Measurements from ENCODE around the gene TMED7. TPM values are rescaled to one million over a fixed set of nuclear protein-coding genes. Genes with fewer than 3 reads are reported as not detected.
"Not testable (repeated sequence)": the region's sequence is repeated elsewhere in the genome, so short reads cannot be mapped to it uniquely, and the experiment has no call there.

The TMED7 gene
- total RNA-seq = 10 to 100 TPM; 39.2 to 45.7 TPM

GRCh38 chr5:115625579-115626444 is at the start of gene TMED7:
TMED7 (minus strand) TSS chr5:115626036; CDS start chr5:115625792, 244 bp downstream.
- POLR2A ChIA-PET = no interaction called here
- Mint-ChIP-seq H3K27me3 (peaks cover 3% of the 10 kb centered on the region), H3K4me3 (no peak within 1 kb of the TSS), H3K27ac (no peak within 1 kb of the TSS), H3K36me3 (ENCODE audit: low read depth) (peaks cover 7% of the 10 kb centered on the region), H3K4me1 (peaks cover 28% of the 10 kb centered on the region), H3K9me3 (no peaks in the 10 kb centered on the region)
- DNase-seq = peak; percentile 99
- CTCF ChIA-PET = interaction anchor here (0.7 to 3.2 kb wide), 3 partner anchors 9 to 214 kb away, joined by 3 to 13 read pairs (median 13); no protein-coding TSS in a partner anchor

GRCh38 chr5:115674782-115675181 is 48.9 kb upstream of the TMED7 start:
- H3K4me1 Mint-ChIP-seq; H3K27ac Mint-ChIP-seq; DNase-seq; POLR2A ChIA-PET; CTCF ChIA-PET; H3K4me3 Mint-ChIP-seq; H3K9me3 Mint-ChIP-seq; H3K36me3 Mint-ChIP-seq (ENCODE audit: low read depth): not testable (repeated sequence)
- H3K27me3 Mint-ChIP-seq = peaks cover 23% of the 10 kb centered on the region

DNA sequence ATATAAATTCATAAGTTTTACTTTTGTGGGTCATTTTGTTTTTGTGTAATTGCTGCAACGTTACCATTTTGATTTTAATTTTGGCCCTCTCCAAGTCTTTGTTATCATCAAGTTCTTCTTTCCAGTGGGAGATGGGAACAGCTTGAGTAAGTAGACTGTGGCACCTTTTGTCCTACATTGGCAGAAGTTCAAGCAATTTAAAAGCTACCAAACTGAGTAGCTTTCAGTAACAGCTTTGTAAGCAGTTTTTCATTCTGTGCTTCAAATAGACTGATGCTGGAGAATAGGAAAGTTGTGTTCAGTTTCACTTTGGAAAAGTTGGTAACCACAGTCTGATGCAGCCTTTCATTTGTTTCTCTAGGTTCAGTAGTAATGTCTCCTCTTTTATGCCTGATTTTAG is 47.8 kb upstream of the TMED7 start:
- POLR2A ChIA-PET = no interaction called here
- H3K36me3 Mint-ChIP-seq (ENCODE audit: low read depth) = no peaks in the 10 kb centered on the region
- DNase-seq = no peak
- no peak overlapping the region for H3K4me3 Mint-ChIP-seq
- H3K27me3 Mint-ChIP-seq = peaks cover 30% of the 10 kb centered on the region
- H3K9me3 Mint-ChIP-seq = peaks cover 2% of the 10 kb centered on the region
- no peaks in the 10 kb centered on the region for H3K4me1 Mint-ChIP-seq
- CTCF ChIA-PET = no interaction called here
- H3K27ac Mint-ChIP-seq = no peak overlapping the region

- H3K27ac Mint-ChIP-seq = no peak overlapping the region
- ChIA-PET CTCF (no interaction called here), POLR2A (no interaction called here)
- H3K27me3 Mint-ChIP-seq = peaks cover 38% of the 10 kb centered on the region
- H3K9me3 Mint-ChIP-seq = peaks cover 6% of the 10 kb centered on the region
- H3K4me1 Mint-ChIP-seq = no peaks in the 10 kb centered on the region
- DNase-seq = no peak
- no peak overlapping the region for H3K4me3 Mint-ChIP-seq
- no peaks in the 10 kb centered on the region for H3K36me3 Mint-ChIP-seq (ENCODE audit: low read depth)
Observed at GRCh38 chr5:115671939-115672338, 46.1 kb upstream of the TMED7 start.

DNA sequence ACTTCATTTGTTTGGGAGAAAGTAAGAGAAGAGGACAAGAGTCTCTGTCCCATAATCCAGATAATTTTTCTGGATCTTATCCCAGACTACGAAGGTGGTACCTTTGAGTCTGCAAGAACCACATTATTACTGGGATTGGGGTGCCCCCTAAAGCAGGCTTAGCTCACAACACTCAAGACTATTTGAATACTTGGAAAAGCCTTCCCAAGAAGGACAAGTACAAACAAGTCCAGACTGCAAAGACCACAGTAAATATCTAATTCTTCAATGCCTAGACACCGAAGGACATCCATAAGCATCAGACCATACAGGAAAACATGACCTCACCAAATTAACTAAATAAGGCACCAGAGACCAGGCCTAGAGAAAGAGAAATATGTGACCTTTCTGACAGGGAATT is 40.2 kb upstream of the TMED7 start:
- POLR2A ChIA-PET = no interaction called here
- Mint-ChIP-seq H3K27me3 (peaks cover 39% of the 10 kb centered on the region), H3K4me3 (no peak overlapping the region), H3K4me1 (no peaks in the 10 kb centered on the region), H3K36me3 (ENCODE audit: low read depth) (no peaks in the 10 kb centered on the region), H3K27ac (no peak overlapping the region), H3K9me3 (peaks cover 6% of the 10 kb centered on the region)
- CTCF ChIA-PET = no interaction called here
- no peak for DNase-seq

GRCh38 chr5:115661563-115661962 is 35.7 kb upstream of the TMED7 start:
- Mint-ChIP-seq H3K27me3 (peaks cover 43% of the 10 kb centered on the region), H3K4me1 (no peaks in the 10 kb centered on the region), H3K9me3 (no peaks in the 10 kb centered on the region), H3K27ac (no peak overlapping the region), H3K36me3 (ENCODE audit: low read depth) (no peaks in the 10 kb centered on the region), H3K4me3 (no peak overlapping the region)
- ChIA-PET CTCF (no interaction called here), POLR2A (no interaction called here)
- no peak for DNase-seq

GRCh38 chr5:115661101-115661500 is 35.3 kb upstream of the TMED7 start:
- H3K27me3 Mint-ChIP-seq = peaks cover 43% of the 10 kb centered on the region
- CTCF ChIA-PET = no interaction called here
- H3K4me1 Mint-ChIP-seq = no peaks in the 10 kb centered on the region

GRCh38 chr5:115657881-115658233 is 32.0 kb upstream of the TMED7 start:
- Mint-ChIP-seq H3K36me3 (ENCODE audit: low read depth) (no peaks in the 10 kb centered on the region), H3K27me3 (peaks cover 44% of the 10 kb centered on the region), H3K9me3 (no peaks in the 10 kb centered on the region), H3K27ac (no peak overlapping the region), H3K4me3 (no peak overlapping the region), H3K4me1 (no peaks in the 10 kb centered on the region)
- no peak for DNase-seq
- ChIA-PET CTCF (no interaction called here), POLR2A (no interaction called here)

More at GRCh38 chr5:115661101-115661500, 35.3 kb upstream of the TMED7 start:
- Mint-ChIP-seq H3K4me3 (no peak overlapping the region), H3K9me3 (no peaks in the 10 kb centered on the region), H3K27ac (no peak overlapping the region), H3K36me3 (ENCODE audit: low read depth) (no peaks in the 10 kb centered on the region)
- DNase-seq = no peak
- POLR2A ChIA-PET = no interaction called here

- Mint-ChIP-seq H3K27ac (no peak overlapping the region), H3K36me3 (ENCODE audit: low read depth) (no peaks in the 10 kb centered on the region), H3K4me3 (no peak overlapping the region), H3K9me3 (no peaks in the 10 kb centered on the region), H3K27me3 (peaks cover 43% of the 10 kb centered on the region), H3K4me1 (no peaks in the 10 kb centered on the region)
- ChIA-PET CTCF (no interaction called here), POLR2A (no interaction called here)
- no peak for DNase-seq
Observed at GRCh38 chr5:115657125-115657880, 31.5 kb upstream of the TMED7 start.

- DNase-seq = no peak
- CTCF ChIA-PET = no interaction called here
- H3K27me3 Mint-ChIP-seq = peaks cover 39% of the 10 kb centered on the region
- H3K9me3 Mint-ChIP-seq = no peaks in the 10 kb centered on the region
- no peaks in the 10 kb centered on the region for H3K36me3 Mint-ChIP-seq (ENCODE audit: low read depth)
- no peaks in the 10 kb centered on the region for H3K4me1 Mint-ChIP-seq
- H3K27ac Mint-ChIP-seq = no peak overlapping the region
- POLR2A ChIA-PET = no interaction called here
- no peak overlapping the region for H3K4me3 Mint-ChIP-seq
Observed at GRCh38 chr5:115656404-115656803, 30.6 kb upstream of the TMED7 start.

DNA sequence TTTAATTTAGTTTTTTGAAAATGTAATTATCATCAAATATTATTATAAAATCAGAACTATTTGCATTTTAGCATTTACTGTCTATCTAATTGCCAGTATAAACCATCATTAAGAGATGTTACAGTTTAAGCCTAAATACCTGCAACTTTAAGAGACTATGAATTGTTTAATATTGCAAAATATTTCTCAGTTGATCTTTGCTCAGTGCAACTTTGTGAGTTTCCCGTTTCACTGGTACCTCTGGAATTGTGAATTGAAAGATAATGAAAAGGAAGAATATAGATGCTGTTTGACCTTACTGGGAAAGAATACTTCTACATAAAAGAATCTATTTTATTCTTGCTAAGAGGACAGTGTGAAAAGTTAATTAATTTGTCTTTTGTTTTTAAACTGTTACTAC is 30.2 kb upstream of the TMED7 start:
- H3K4me1 Mint-ChIP-seq = no peaks in the 10 kb centered on the region
- H3K4me3 Mint-ChIP-seq = no peak overlapping the region
- ChIA-PET POLR2A (no interaction called here), CTCF (no interaction called here)
- H3K27ac Mint-ChIP-seq = no peak overlapping the region
- peaks cover 36% of the 10 kb centered on the region for H3K27me3 Mint-ChIP-seq
- H3K36me3 Mint-ChIP-seq (ENCODE audit: low read depth) = no peaks in the 10 kb centered on the region
- no peaks in the 10 kb centered on the region for H3K9me3 Mint-ChIP-seq
- no peak for DNase-seq

GRCh38 chr5:115649541-115649940 is 23.7 kb upstream of the TMED7 start:
- no peak overlapping the region for H3K4me3 Mint-ChIP-seq
- CTCF ChIA-PET = no interaction called here
- H3K27ac Mint-ChIP-seq = no peak overlapping the region
- peaks cover 28% of the 10 kb centered on the region for H3K27me3 Mint-ChIP-seq
- DNase-seq = no peak
- no peaks in the 10 kb centered on the region for H3K4me1 Mint-ChIP-seq
- POLR2A ChIA-PET = no interaction called here
- no peaks in the 10 kb centered on the region for H3K9me3 Mint-ChIP-seq
- H3K36me3 Mint-ChIP-seq (ENCODE audit: low read depth) = no peaks in the 10 kb centered on the region

DNA sequence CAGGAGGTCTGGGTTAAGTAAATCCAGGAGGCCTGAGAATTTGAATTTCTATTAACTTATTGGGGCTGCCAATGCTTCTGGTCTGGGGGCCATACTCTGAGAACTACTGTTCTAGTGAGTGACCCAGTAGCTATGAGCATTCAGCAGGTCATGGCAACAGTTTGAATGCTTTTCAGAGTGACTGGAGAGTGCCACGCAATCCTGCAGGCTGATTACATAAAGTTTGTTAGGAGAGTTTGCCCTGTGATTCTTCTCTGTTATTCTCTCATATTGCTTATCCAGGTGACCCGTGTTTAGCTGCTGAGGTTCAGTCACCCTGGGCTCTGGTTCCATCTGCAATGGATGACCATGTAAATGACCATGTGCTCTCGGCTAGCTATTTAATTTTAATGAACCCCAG is 22.2 kb upstream of the TMED7 start:
- Mint-ChIP-seq H3K4me1 (no peaks in the 10 kb centered on the region), H3K4me3 (no peak overlapping the region), H3K27ac (no peak overlapping the region), H3K36me3 (ENCODE audit: low read depth) (no peaks in the 10 kb centered on the region), H3K27me3 (peaks cover 40% of the 10 kb centered on the region), H3K9me3 (no peaks in the 10 kb centered on the region)
- DNase-seq = no peak
- POLR2A ChIA-PET = no interaction called here
- CTCF ChIA-PET = no interaction called here

Data from activated CD4-positive, alpha-beta T cell treated with anti-CD3 and anti-CD28 coated beads, Interleukin-2, amount 10 ng/mL, durations not matched to agents 7 days and 5 days (primary cell).